ENCODE results near the gene CACNB1.

DNA sequence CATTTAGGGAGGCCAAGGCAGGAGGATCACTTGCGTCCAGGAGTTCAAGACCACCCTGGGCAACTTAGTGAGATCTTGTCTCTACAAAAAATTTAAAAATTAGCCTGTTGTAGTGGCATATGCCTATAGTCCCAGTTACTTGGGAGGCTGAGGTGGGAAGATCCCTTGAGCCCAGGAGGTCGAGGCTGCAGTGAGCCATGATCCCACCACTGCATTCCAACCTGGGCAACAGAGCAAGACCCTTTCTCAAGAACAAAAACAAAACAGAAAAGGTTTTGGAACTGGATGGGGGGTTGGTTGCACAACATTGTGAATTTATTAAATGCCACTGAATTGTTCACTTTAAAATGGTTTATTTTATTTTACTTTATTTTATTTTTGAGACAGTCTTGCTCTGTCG, 67.3 kb downstream of the CACNB1 start:
- no peak for TF ChIP-seq RAD21 (IDR thresholded peaks at IDR 0.05; ENCODE audit: low read length)
- TF ChIP-seq, protein P1, sequence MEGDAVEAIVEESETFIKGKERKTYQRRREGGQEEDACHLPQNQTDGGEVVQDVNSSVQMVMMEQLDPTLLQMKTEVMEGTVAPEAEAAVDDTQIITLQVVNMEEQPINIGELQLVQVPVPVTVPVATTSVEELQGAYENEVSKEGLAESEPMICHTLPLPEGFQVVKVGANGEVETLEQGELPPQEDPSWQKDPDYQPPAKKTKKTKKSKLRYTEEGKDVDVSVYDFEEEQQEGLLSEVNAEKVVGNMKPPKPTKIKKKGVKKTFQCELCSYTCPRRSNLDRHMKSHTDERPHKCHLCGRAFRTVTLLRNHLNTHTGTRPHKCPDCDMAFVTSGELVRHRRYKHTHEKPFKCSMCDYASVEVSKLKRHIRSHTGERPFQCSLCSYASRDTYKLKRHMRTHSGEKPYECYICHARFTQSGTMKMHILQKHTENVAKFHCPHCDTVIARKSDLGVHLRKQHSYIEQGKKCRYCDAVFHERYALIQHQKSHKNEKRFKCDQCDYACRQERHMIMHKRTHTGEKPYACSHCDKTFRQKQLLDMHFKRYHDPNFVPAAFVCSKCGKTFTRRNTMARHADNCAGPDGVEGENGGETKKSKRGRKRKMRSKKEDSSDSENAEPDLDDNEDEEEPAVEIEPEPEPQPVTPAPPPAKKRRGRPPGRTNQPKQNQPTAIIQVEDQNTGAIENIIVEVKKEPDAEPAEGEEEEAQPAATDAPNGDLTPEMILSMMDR (conservative IDR thresholded peaks at IDR 0.05; ENCODE audit: low read depth, low read length): no peak
- no peak for TF ChIP-seq MAFK (IDR thresholded peaks at IDR 0.05; ENCODE audit: low read depth, low read length)
- no peak for TF ChIP-seq CEBPB (IDR thresholded peaks at IDR 0.05; ENCODE audit: low read depth, low read length)
- no peak for TF ChIP-seq MAZ (IDR thresholded peaks at IDR 0.05; ENCODE audit: borderline replicate concordance, low read depth, low read length)
- TF ChIP-seq MXI1 (IDR thresholded peaks at IDR 0.05; ENCODE audit: borderline replicate concordance, low read depth, low read length): no peak
- TF ChIP-seq POLR2A (IDR thresholded peaks at IDR 0.05; ENCODE audit: low read depth, low read length): no peak
- TF ChIP-seq SMC3 (IDR thresholded peaks at IDR 0.05; ENCODE audit: low read depth, low read length): no peak
- TF ChIP-seq, protein P2, sequence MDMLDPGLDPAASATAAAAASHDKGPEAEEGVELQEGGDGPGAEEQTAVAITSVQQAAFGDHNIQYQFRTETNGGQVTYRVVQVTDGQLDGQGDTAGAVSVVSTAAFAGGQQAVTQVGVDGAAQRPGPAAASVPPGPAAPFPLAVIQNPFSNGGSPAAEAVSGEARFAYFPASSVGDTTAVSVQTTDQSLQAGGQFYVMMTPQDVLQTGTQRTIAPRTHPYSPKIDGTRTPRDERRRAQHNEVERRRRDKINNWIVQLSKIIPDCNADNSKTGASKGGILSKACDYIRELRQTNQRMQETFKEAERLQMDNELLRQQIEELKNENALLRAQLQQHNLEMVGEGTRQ (IDR thresholded peaks at IDR 0.05; ENCODE audit: low read depth, low read length): no peak
- TF ChIP-seq BHLHE40 (IDR thresholded peaks at IDR 0.05; ENCODE audit: low read depth, low read length): no peak
- TF ChIP-seq RCOR1 (IDR thresholded peaks at IDR 0.05; ENCODE audit: insufficient replicate concordance, low read length): no peak
- TF ChIP-seq NFE2L2 (IDR thresholded peaks at IDR 0.05; ENCODE audit: low read depth, low read length): no peak
- no peak for TF ChIP-seq CHD1 (IDR thresholded peaks at IDR 0.05; ENCODE audit: low read depth, low read length)

Data from IMR-90 (cell line).